ENCODE results near the gene G6PD. TPM values are rescaled to one million over a fixed set of nuclear protein-coding genes. Genes with fewer than 3 reads are reported as not detected.

The G6PD gene
- total RNA-seq, 3 donors from 2014 or later = 28.0 to 34.4 (median 33.9) TPM

DNA sequence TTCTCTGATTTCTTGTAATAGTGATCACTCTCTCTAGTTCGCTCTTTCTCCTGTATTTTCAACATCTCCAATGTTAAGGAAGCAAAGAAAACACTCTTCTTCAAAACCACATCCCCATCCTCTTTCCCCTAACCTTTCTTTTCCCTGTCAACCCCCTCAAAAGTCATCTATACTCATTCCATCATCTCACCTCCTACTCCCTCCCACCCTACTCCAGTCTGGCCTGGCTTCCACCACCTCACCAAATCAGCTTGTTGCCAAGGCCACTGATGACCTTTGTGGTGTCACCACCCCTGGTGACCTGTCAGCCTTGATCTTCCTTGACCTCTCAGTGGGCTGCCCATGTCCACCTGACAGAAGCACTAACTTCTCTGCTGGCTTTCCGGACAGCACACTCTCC lies 32.9 kb downstream of the G6PD start:
- intact Hi-C loops (cut with DNase I, micrococcal nuclease) = no loop called here
- H3K4me3 ChIP-seq = no peak overlapping the region
- ATAC-seq (no peak), DNase-seq (no peak)
- H3K9me3 ChIP-seq = no peaks in the 10 kb centered on the region
- no peaks in the 10 kb centered on the region for H3K4me1 ChIP-seq (ENCODE audit: low read depth)
- no peaks in the 10 kb centered on the region for H3K36me3 ChIP-seq (ENCODE audit: low read depth)
- TF ChIP-seq, protein P1, sequence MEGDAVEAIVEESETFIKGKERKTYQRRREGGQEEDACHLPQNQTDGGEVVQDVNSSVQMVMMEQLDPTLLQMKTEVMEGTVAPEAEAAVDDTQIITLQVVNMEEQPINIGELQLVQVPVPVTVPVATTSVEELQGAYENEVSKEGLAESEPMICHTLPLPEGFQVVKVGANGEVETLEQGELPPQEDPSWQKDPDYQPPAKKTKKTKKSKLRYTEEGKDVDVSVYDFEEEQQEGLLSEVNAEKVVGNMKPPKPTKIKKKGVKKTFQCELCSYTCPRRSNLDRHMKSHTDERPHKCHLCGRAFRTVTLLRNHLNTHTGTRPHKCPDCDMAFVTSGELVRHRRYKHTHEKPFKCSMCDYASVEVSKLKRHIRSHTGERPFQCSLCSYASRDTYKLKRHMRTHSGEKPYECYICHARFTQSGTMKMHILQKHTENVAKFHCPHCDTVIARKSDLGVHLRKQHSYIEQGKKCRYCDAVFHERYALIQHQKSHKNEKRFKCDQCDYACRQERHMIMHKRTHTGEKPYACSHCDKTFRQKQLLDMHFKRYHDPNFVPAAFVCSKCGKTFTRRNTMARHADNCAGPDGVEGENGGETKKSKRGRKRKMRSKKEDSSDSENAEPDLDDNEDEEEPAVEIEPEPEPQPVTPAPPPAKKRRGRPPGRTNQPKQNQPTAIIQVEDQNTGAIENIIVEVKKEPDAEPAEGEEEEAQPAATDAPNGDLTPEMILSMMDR (IDR thresholded peaks at IDR 0.05) = no peak

- H3K4me3 ChIP-seq = no peak overlapping the region
- DNase-seq (no peak), ATAC-seq (no peak)
- no peaks in the 10 kb centered on the region for H3K4me1 ChIP-seq (ENCODE audit: low read depth)
- intact Hi-C loops (cut with DNase I, micrococcal nuclease) = no loop called here
- H3K36me3 ChIP-seq (ENCODE audit: low read depth) = no peaks in the 10 kb centered on the region
- no peaks in the 10 kb centered on the region for H3K9me3 ChIP-seq
- TF ChIP-seq, protein P1 (IDR thresholded peaks at IDR 0.05) = no peak
Observed at GRCh38 chrX:154512879-154513553, 33.6 kb downstream of the G6PD start.

GRCh38 chrX:154511761-154512160 lies 34.9 kb downstream of the G6PD start:
- no peaks in the 10 kb centered on the region for H3K9me3 ChIP-seq
- TF ChIP-seq, protein P1 (IDR thresholded peaks at IDR 0.05) = no peak
- H3K4me1 ChIP-seq (ENCODE audit: low read depth) = no peaks in the 10 kb centered on the region
- intact Hi-C loops (cut with DNase I, micrococcal nuclease) = no loop called here
- no peak overlapping the region for H3K4me3 ChIP-seq
- ATAC-seq (no peak), DNase-seq (no peak)
- H3K36me3 ChIP-seq (ENCODE audit: low read depth) = no peaks in the 10 kb centered on the region

- intact Hi-C loops (cut with DNase I, micrococcal nuclease) = no loop called here
- ATAC-seq = no peak
- no peaks in the 10 kb centered on the region for H3K4me1 ChIP-seq (ENCODE audit: low read depth)
- H3K4me3 ChIP-seq = no peak overlapping the region
- TF ChIP-seq, protein P1 (IDR thresholded peaks at IDR 0.05) = no peak
- DNase-seq = no peak
- H3K9me3 ChIP-seq = no peaks in the 10 kb centered on the region
- no peaks in the 10 kb centered on the region for H3K36me3 ChIP-seq (ENCODE audit: low read depth)
Observed at GRCh38 chrX:154509455-154509854, 37.2 kb downstream of the G6PD start.

GRCh38 chrX:154508384-154508745 lies 38.3 kb downstream of the G6PD start:
- Histone ChIP-seq H3K36me3 (ENCODE audit: low read depth) (no peaks in the 10 kb centered on the region), H3K4me3 (no peak overlapping the region), H3K4me1 (ENCODE audit: low read depth) (no peaks in the 10 kb centered on the region), H3K9me3 (no peaks in the 10 kb centered on the region)
- ATAC-seq (no peak), DNase-seq (no peak)
- intact Hi-C loops (cut with DNase I, micrococcal nuclease) = no loop called here
- TF ChIP-seq, protein P1 (IDR thresholded peaks at IDR 0.05) = no peak
